DND-41 (cell line): ENCODE results near the gene SDC4.

Source experiments
- ATAC-seq: fragments of 200-7000 bp; cut with Tn5 transposase; 3 replicates; pipeline ENCODE4 v1.9.1; 2021; ENCODE audit warnings: low read depth; ENCODE audit not compliant: insufficient read depth
- DNase-seq: peaks from one replicate; pipeline ENCODE4 v3.0.0-alpha.2; 2020
- H2AFZ ChIP-seq: 2 replicates; pipeline ENCODE4 v1.6.0; 2012; ENCODE audit warnings: low read depth, low read length
- H3K27ac ChIP-seq: 2 replicates; pipeline ENCODE4 v1.5.1; 2012; ENCODE audit warnings: low read length, inconsistent platforms
- H3K27me3 ChIP-seq: fragments of 200-600 bp; sonication (generic); 2 replicates; pipeline ENCODE4 v1.6.0; 2012; ENCODE audit warnings: low read length, mild to moderate bottlenecking, inconsistent platforms; ENCODE audit not compliant: insufficient read depth, poor library complexity
- H3K36me3 ChIP-seq: 2 replicates; pipeline ENCODE4 v1.5.1; 2012; ENCODE audit warnings: low read length, inconsistent platforms; ENCODE audit not compliant: insufficient read depth
- H3K4me1 ChIP-seq: 2 replicates; pipeline ENCODE4 v1.5.1; 2012; ENCODE audit warnings: mild to moderate bottlenecking, low read length; ENCODE audit not compliant: insufficient read depth
- H3K4me2 ChIP-seq: 2 replicates; pipeline ENCODE4 v1.6.0; 2012; ENCODE audit warnings: mild to moderate bottlenecking, moderate library complexity, low read length, inconsistent platforms; ENCODE audit not compliant: insufficient read depth
- H3K4me3 ChIP-seq, 2 experiments: fragments of 200-600 bp in 1 of 2; shearing (Covaris generic) in 1 of 2; 2 replicates each; pipeline ENCODE4 v1.5.1; 2012 to 2016; ENCODE audit warnings: inconsistent platforms in 2 of 2, low read length in 2 of 2, mild to moderate bottlenecking in 2 of 2, low read depth in 1 of 2, moderate library complexity in 1 of 2
- H3K79me2 ChIP-seq: 2 replicates; pipeline ENCODE4 v1.6.0; 2012; ENCODE audit warnings: low read length, inconsistent platforms; ENCODE audit not compliant: insufficient read depth
- H3K9ac ChIP-seq: 2 replicates; pipeline ENCODE4 v1.6.0; 2012; ENCODE audit warnings: low read depth, mild to moderate bottlenecking, inconsistent platforms, low read length, moderate library complexity
- H3K9me3 ChIP-seq: 2 replicates; pipeline ENCODE4 v1.5.1; 2012; ENCODE audit warnings: low read length, moderate library complexity, mild to moderate bottlenecking, inconsistent platforms; ENCODE audit not compliant: insufficient read depth, severe bottlenecking
- H4K20me1 ChIP-seq: 2 replicates; pipeline ENCODE4 v1.6.0; 2012; ENCODE audit warnings: low read length; ENCODE audit not compliant: insufficient read depth
- CTCF ChIP-seq: IDR thresholded peaks from 2 replicates; pipeline ENCODE4 v1.5.1; 2012; ENCODE audit warnings: borderline replicate concordance, low read length, moderate library complexity, mild to moderate bottlenecking; ENCODE audit not compliant: poor library complexity, severe bottlenecking; ENCODE audit errors: extremely low read depth
- EZH2 ChIP-seq: IDR thresholded peaks from 3 replicates; pipeline ENCODE4 v1.6.1; 2012; ENCODE audit warnings: borderline replicate concordance, low read depth, mild to moderate bottlenecking, moderate library complexity, low read length, inconsistent platforms; ENCODE audit not compliant: severe bottlenecking

Gene SDC4

GRCh38 chr20:45307076-45307640, 41.1 kb downstream of the SDC4 start:
- no peaks in the 10 kb centered on the region for H3K79me2 ChIP-seq
- TF ChIP-seq CTCF (no peak), EZH2 (no peak)
- no peak overlapping the region for H2AFZ ChIP-seq
- no peak overlapping the region for H3K4me2 ChIP-seq
- H3K4me1 ChIP-seq, result no peaks in the 10 kb centered on the region
- no peak overlapping the region for H3K4me3 ChIP-seq
- H3K27me3 ChIP-seq, result no peaks in the 10 kb centered on the region
- no peaks in the 10 kb centered on the region for H4K20me1 ChIP-seq
- no peak overlapping the region for H3K27ac ChIP-seq
- DNase-seq (no peak), ATAC-seq (no peak)
- no peaks in the 10 kb centered on the region for H3K36me3 ChIP-seq
- H3K9ac ChIP-seq, result no peak overlapping the region
- no peaks in the 10 kb centered on the region for H3K9me3 ChIP-seq

GRCh38 chr20:45306431-45306982, 41.7 kb downstream of the SDC4 start, which contains the start of gene RBPJL:
Gene RBPJL, plus strand, starts transcription at chr20:45306840. Its CDS starts 83 bp downstream, at chr20:45306923.
- no peak within 1 kb of the TSS for H3K4me3 ChIP-seq
- no peaks in the 10 kb centered on the region for H4K20me1 ChIP-seq
- no peak within 1 kb of the TSS for H3K4me2 ChIP-seq
- H3K36me3 ChIP-seq, result no peaks in the 10 kb centered on the region
- no peak for DNase-seq
- no peak within 1 kb of the TSS for H3K27ac ChIP-seq
- no peak within 1 kb of the TSS for H2AFZ ChIP-seq
- TF ChIP-seq EZH2 (no peak), CTCF (peak; percentile 35)
- ATAC-seq, result no peak
- H3K79me2 ChIP-seq, result no peaks in the 10 kb centered on the region
- H3K9me3 ChIP-seq, result no peaks in the 10 kb centered on the region
- H3K4me1 ChIP-seq, result no peaks in the 10 kb centered on the region
- H3K27me3 ChIP-seq, result no peaks in the 10 kb centered on the region
- no peak within 1 kb of the TSS for H3K9ac ChIP-seq

- ATAC-seq, result no peak
These were observed 43.0 kb downstream of the SDC4 start for GRCh38 chr20:45305262-45305661.

More at GRCh38 chr20:45305262-45305661, 43.0 kb downstream of the SDC4 start:
- H4K20me1 ChIP-seq, result no peaks in the 10 kb centered on the region
- no peak overlapping the region for H3K27ac ChIP-seq
- H3K36me3 ChIP-seq, result no peaks in the 10 kb centered on the region
- no peaks in the 10 kb centered on the region for H3K79me2 ChIP-seq
- no peaks in the 10 kb centered on the region for H3K27me3 ChIP-seq
- TF ChIP-seq CTCF (no peak), EZH2 (no peak)
- H2AFZ ChIP-seq, result no peak overlapping the region
- H3K4me3 ChIP-seq, result no peak overlapping the region
- H3K4me1 ChIP-seq, result no peaks in the 10 kb centered on the region
- H3K4me2 ChIP-seq, result no peak overlapping the region
- DNase-seq, result no peak
- no peaks in the 10 kb centered on the region for H3K9me3 ChIP-seq
- no peak overlapping the region for H3K9ac ChIP-seq
